K562 (cell line): ENCODE data around the gene TPPP. TPM values are rescaled to one million over a fixed set of nuclear protein-coding genes. Genes with fewer than 3 reads are reported as not detected.

Experiments
- RFX5 ChIP-seq: IDR thresholded peaks from 2 replicates; pipeline ENCODE4 v1.6.1; 2011; ENCODE audit warnings: low read depth, mild to moderate bottlenecking, improper control_type of control experiment, low read length
- TEAD2 ChIP-seq: fragments of 450-650 bp; IDR thresholded peaks from 2 replicates; pipeline ENCODE4 v1.6.1; 2016; ENCODE audit warnings: missing genetic modification characterization, control low read depth, missing compliant biosample characterization
- XRCC3 ChIP-seq: fragments of 450-650 bp; IDR thresholded peaks from 2 replicates; pipeline ENCODE4 v1.6.1; 2017; ENCODE audit warnings: mild to moderate bottlenecking, moderate library complexity
- polyA plus RNA-seq, 8 experiments: library from polyadenylated mRNA; depleted of rRNA in 4 of 8; stranded (reverse) in 5 of 8; unstranded in 3 of 8; fragments of >200 nt; fragmentation: Nextera tagmentation in 2 of 8; fragmentation: Illumina TruSeq in 1 of 8; extraction: Ambion mirVana in 2 of 8; extraction: Trizol in 1 of 8; gene quantifications; 2 replicates each; pipeline versions ENCODE4 v1.2.1 to v1.2.3, GENCODE V29; 2011 to 2014; ENCODE audit warnings: inconsistent platforms in 1 of 8, missing spikeins in 1 of 8
- total RNA-seq, 7 experiments: library from RNA; depleted of rRNA in 6 of 7; stranded (reverse); fragments of >200 nt in 6 of 7; fragmentation: Illumina TruSeq in 2 of 7; extraction: Trizol in 2 of 7; gene quantifications; 2 replicates each; pipeline versions ENCODE4 v1.2.1 to v1.2.3, GENCODE V29; 2011 to 2021; ENCODE audit warnings: low replicate concordance in 1 of 7
- TF ChIP-seq, protein P1 (sequence below): sonication (generic); formaldehyde crosslinking; IDR thresholded peaks from 2 replicates; pipeline ENCODE4 v1.8.0; 2022; ENCODE audit warnings: missing genetic modification reagents, mild to moderate bottlenecking, borderline replicate concordance
- TF ChIP-seq, protein P2 (sequence below): fragments of 250-450 bp; sonication (Bioruptor Pico); IDR thresholded peaks from 2 replicates; pipeline ENCODE4 v1.4.0; 2020; ENCODE audit warnings: mild to moderate bottlenecking, moderate library complexity
- TF ChIP-seq, protein P3 (sequence below): fragments of 250-450 bp; sonication (Bioruptor Pico); IDR thresholded peaks from 2 replicates; pipeline ENCODE4 v1.8.0; 2021; ENCODE audit warnings: moderate library complexity, mild to moderate bottlenecking, inconsistent platforms

The TPPP gene
- total and polyA plus RNA-seq, 9 of the 15 experiments (the other 6 are each of a cell fraction or from before 2014, with no cell fraction given), result 0.01 to 0.07 (median 0.03) TPM; not detected in 6

DNA sequence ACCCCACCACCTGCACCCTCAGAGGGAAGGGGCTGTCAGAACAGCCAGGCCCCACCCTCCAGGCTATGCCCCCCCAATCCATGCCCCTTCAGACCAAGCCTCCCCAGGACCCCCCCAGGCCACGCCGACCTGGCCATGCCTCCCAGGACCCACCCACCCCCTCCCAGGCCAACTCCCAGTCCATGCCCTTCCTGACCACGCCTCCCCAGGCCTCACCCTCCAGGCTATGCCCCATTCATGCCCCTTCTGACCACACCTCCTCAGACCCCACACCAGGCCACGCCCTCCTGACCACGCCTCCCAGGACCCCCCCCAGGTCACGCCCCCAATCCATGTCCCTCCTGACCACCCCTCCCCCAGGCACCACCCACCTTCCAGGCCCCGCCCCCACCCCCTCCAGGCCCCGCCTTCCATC lies 27.6 kb downstream of the TPPP start (continued):
- TF ChIP-seq, protein P1, sequence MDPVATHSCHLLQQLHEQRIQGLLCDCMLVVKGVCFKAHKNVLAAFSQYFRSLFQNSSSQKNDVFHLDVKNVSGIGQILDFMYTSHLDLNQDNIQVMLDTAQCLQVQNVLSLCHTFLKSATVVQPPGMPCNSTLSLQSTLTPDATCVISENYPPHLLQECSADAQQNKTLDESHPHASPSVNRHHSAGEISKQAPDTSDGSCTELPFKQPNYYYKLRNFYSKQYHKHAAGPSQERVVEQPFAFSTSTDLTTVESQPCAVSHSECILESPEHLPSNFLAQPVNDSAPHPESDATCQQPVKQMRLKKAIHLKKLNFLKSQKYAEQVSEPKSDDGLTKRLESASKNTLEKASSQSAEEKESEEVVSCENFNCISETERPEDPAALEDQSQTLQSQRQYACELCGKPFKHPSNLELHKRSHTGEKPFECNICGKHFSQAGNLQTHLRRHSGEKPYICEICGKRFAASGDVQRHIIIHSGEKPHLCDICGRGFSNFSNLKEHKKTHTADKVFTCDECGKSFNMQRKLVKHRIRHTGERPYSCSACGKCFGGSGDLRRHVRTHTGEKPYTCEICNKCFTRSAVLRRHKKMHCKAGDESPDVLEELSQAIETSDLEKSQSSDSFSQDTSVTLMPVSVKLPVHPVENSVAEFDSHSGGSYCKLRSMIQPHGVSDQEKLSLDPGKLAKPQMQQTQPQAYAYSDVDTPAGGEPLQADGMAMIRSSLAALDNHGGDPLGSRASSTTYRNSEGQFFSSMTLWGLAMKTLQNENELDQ (CRISPR knock-in tag), result no peak
- TF ChIP-seq RFX5 (no peak), TEAD2 (no peak), XRCC3 (no peak)
- TF ChIP-seq, protein P2, sequence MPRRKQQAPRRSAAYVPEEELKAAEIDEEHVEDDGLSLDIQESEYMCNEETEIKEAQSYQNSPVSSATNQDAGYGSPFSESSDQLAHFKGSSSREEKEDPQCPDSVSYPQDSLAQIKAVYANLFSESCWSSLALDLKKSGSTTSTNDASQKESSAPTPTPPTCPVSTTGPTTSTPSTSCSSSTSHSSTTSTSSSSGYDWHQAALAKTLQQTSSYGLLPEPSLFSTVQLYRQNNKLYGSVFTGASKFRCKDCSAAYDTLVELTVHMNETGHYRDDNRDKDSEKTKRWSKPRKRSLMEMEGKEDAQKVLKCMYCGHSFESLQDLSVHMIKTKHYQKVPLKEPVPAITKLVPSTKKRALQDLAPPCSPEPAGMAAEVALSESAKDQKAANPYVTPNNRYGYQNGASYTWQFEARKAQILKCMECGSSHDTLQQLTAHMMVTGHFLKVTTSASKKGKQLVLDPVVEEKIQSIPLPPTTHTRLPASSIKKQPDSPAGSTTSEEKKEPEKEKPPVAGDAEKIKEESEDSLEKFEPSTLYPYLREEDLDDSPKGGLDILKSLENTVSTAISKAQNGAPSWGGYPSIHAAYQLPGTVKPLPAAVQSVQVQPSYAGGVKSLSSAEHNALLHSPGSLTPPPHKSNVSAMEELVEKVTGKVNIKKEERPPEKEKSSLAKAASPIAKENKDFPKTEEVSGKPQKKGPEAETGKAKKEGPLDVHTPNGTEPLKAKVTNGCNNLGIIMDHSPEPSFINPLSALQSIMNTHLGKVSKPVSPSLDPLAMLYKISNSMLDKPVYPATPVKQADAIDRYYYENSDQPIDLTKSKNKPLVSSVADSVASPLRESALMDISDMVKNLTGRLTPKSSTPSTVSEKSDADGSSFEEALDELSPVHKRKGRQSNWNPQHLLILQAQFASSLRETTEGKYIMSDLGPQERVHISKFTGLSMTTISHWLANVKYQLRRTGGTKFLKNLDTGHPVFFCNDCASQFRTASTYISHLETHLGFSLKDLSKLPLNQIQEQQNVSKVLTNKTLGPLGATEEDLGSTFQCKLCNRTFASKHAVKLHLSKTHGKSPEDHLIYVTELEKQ (CRISPR knock-in tag), result no peak
- TF ChIP-seq, protein P3, sequence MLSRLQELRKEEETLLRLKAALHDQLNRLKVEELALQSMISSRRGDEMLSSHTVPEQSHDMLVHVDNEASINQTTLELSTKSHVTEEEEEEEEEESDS (CRISPR knock-in tag), result no peak
